DOHH2 (cell line): ENCODE measurements around the gene ZNF319.

Experiments used
- H3F3A ChIP-seq: fragments of 200-600 bp; sonication (generic), shearing (Covaris generic); 2 replicates; pipeline ENCODE4 v1.6.0; 2016; ENCODE audit warnings: antibody characterized with exemption, mild to moderate bottlenecking; ENCODE audit not compliant: control insufficient read depth, insufficient read depth
- H3K27ac ChIP-seq: fragments of 200-600 bp; sonication (generic); 2 replicates; pipeline ENCODE4 v1.5.1; 2014; ENCODE audit warnings: low read depth, mild to moderate bottlenecking, low read length, moderate library complexity
- H3K27me3 ChIP-seq: fragments of 200-600 bp; sonication (generic); 2 replicates; pipeline ENCODE4 v1.6.1; 2014; ENCODE audit warnings: mild to moderate bottlenecking, low read length, mixed read lengths; ENCODE audit not compliant: control insufficient read depth
- H3K36me3 ChIP-seq: fragments of 200-600 bp; sonication (generic); 2 replicates; pipeline ENCODE4 v1.6.1; 2014; ENCODE audit warnings: mild to moderate bottlenecking, low read length, moderate library complexity, mixed read lengths; ENCODE audit not compliant: control insufficient read depth
- H3K4me1 ChIP-seq: fragments of 200-600 bp; sonication (generic); 2 replicates; pipeline ENCODE4 v1.6.1; 2014; ENCODE audit warnings: mild to moderate bottlenecking, low read length, mixed read lengths; ENCODE audit not compliant: control insufficient read depth
- H3K4me2 ChIP-seq: fragments of 200-600 bp; sonication (generic); 2 replicates; pipeline ENCODE4 v1.6.0; 2014; ENCODE audit warnings: mild to moderate bottlenecking, low read length, moderate library complexity
- H3K4me3 ChIP-seq: fragments of 200-600 bp; sonication (generic); 2 replicates; pipeline ENCODE4 v1.5.1; 2014; ENCODE audit warnings: mild to moderate bottlenecking, low read length, mixed read lengths
- H3K79me2 ChIP-seq: fragments of 200-600 bp; sonication (generic); 2 replicates; pipeline ENCODE4 v1.6.1; 2014; ENCODE audit warnings: mild to moderate bottlenecking, low read length, mixed read lengths; ENCODE audit not compliant: control insufficient read depth
- H3K9me2 ChIP-seq: fragments of 200-600 bp; sonication (generic); replicated peaks from 2 replicates; pipeline ENCODE4 v1.6.1; 2014; ENCODE audit warnings: mild to moderate bottlenecking, low read length, mixed read lengths; ENCODE audit not compliant: control insufficient read depth
- H3K9me3 ChIP-seq: fragments of 200-600 bp; sonication (generic); 2 replicates; pipeline ENCODE4 v1.6.1; 2014; ENCODE audit warnings: antibody characterized with exemption, low read length, mixed read lengths; ENCODE audit not compliant: control insufficient read depth, insufficient read depth
- H4K20me1 ChIP-seq: fragments of 200-600 bp; sonication (generic); 2 replicates; pipeline ENCODE4 v1.6.0; 2014; ENCODE audit warnings: low read depth, mild to moderate bottlenecking, antibody characterized with exemption, low read length, moderate library complexity; ENCODE audit not compliant: control insufficient read depth, insufficient read depth
- CTCF ChIP-seq: fragments of 200-600 bp; sonication (generic); IDR thresholded peaks from one replicate; pipeline ENCODE4 v1.5.1; 2014; ENCODE audit warnings: antibody characterized with exemption, mild to moderate bottlenecking, low read depth, low read length; ENCODE audit not compliant: poor library complexity, severe bottlenecking
- EZH2phosphoT487 ChIP-seq: fragments of 200-600 bp; sonication (generic); IDR thresholded peaks from 2 replicates; pipeline ENCODE4 v1.6.1; 2017; ENCODE audit warnings: borderline replicate concordance, mild to moderate bottlenecking, antibody characterized with exemption, low read length, moderate library complexity, mixed read lengths

Gene ZNF319

GRCh38 chr16:58032710-58033293 lies 32.3 kb upstream of the ZNF319 start:
- Histone ChIP-seq H3K27me3 (no peaks in the 10 kb centered on the region), H3K9me3 (no peaks in the 10 kb centered on the region), H4K20me1 (no peaks in the 10 kb centered on the region), H3K9me2 (no peaks in the 10 kb centered on the region), H3F3A (peaks cover 9% of the 10 kb centered on the region), H3K4me3 (no peak overlapping the region), H3K4me2 (peak overlapping the region; percentile 100), H3K36me3 (no peaks in the 10 kb centered on the region), H3K79me2 (peaks cover 8% of the 10 kb centered on the region), H3K4me1 (peaks cover 51% of the 10 kb centered on the region), H3K27ac (0 out of 2 replicates have a peak overlapping the region, but pooled peaks have one; percentile 4)
- no peak for TF ChIP-seq EZH2phosphoT487
- no peak for TF ChIP-seq CTCF

- Histone ChIP-seq H3K4me3 (no peak overlapping the region), H3K9me2 (no peaks in the 10 kb centered on the region), H3K27ac (no peak overlapping the region), H3K27me3 (peaks cover 13% of the 10 kb centered on the region), H3K79me2 (peaks cover 6% of the 10 kb centered on the region), H3F3A (peaks cover 9% of the 10 kb centered on the region), H4K20me1 (no peaks in the 10 kb centered on the region), H3K4me1 (peaks cover 53% of the 10 kb centered on the region), H3K36me3 (no peaks in the 10 kb centered on the region), H3K9me3 (no peaks in the 10 kb centered on the region), H3K4me2 (no peak overlapping the region)
- TF ChIP-seq CTCF, result no peak
- no peak for TF ChIP-seq EZH2phosphoT487
Measured at GRCh38 chr16:58031016-58031800, 30.7 kb upstream of the ZNF319 start.

GRCh38 chr16:58030136-58030840 lies 29.8 kb upstream of the ZNF319 start:
- Histone ChIP-seq H3K27ac (no peak overlapping the region), H3K4me1 (peaks cover 47% of the 10 kb centered on the region), H3K9me3 (no peaks in the 10 kb centered on the region), H3K9me2 (no peaks in the 10 kb centered on the region), H3K79me2 (peaks cover 3% of the 10 kb centered on the region; the same call in 1 of the 2 replicates), H3K27me3 (peaks cover 16% of the 10 kb centered on the region), H3K36me3 (no peaks in the 10 kb centered on the region), H3F3A (peaks cover 9% of the 10 kb centered on the region), H4K20me1 (no peaks in the 10 kb centered on the region), H3K4me3 (no peak overlapping the region), H3K4me2 (no peak overlapping the region)
- no peak for TF ChIP-seq CTCF
- no peak for TF ChIP-seq EZH2phosphoT487
